Stimulated activated effector memory CD8-positive, alpha-beta T cell treated with anti-CD3 and anti-CD28 coated beads, Interleukin-12 subunit alpha, Interleukin-12 subunit beta, amount 100 ng/mL, for 72 hours (primary cell): ENCODE measurements around the gene GALNT18.
"Not testable (repeated sequence)": the region's sequence is repeated elsewhere in the genome, so short reads cannot be mapped to it uniquely, and the experiment has no call there.

ENCODE experiments used
- ATAC-seq: fragments of 150-1000 bp; cut with Tn5 transposase; 2 replicates; pipeline ENCODE4 v1.10.0; 2021
- DNase-seq, 2 donors: peaks; one replicate each; pipeline ENCODE4 v3.0.0; 2021 to 2022; ENCODE audit warnings: low spot score in 2 of 2
- H3K27ac Mint-ChIP-seq: one replicate; pipeline ENCODE4 v1.8.0; 2022; ENCODE audit warnings: mild to moderate bottlenecking, mixed read lengths
- H3K36me3 Mint-ChIP-seq: one replicate; pipeline ENCODE4 v1.8.0; 2022; ENCODE audit warnings: mild to moderate bottlenecking, mixed read lengths
- H3K4me1 Mint-ChIP-seq: one replicate; pipeline ENCODE4 v1.8.0; 2022; ENCODE audit warnings: mixed read lengths
- H3K4me3 Mint-ChIP-seq: one replicate; pipeline ENCODE4 v1.8.0; 2022; ENCODE audit warnings: mild to moderate bottlenecking, mixed read lengths
- H3K9me3 Mint-ChIP-seq: one replicate; pipeline ENCODE4 v1.8.0; 2022; ENCODE audit warnings: mixed read lengths

Gene GALNT18

DNA sequence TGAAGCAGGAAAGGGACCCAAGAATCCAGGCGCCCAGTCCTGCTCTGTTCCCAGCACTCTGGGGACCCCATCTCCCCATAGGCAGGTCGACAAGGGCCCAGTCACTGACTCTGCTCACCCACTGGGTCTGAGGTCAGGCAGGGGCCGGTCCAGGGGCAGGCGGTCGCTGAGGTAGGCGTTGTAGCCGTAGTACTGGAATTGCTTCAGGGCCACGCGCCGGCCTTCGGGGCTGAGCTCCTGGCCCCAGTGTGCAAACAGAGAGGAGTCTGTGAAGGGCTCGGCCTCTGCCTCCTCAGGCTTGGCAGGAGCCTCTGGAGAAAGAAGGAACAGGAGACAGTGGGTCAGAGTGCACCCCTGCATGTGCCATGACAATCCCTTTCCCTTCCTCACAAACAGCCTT lies 173.2 kb downstream of the GALNT18 start:
- DNase-seq (no peak), ATAC-seq (no peak)
- H3K4me3 Mint-ChIP-seq: no peak overlapping the region
- H3K4me1 Mint-ChIP-seq: no peaks in the 10 kb centered on the region
- H3K9me3 Mint-ChIP-seq: no peaks in the 10 kb centered on the region
- no peaks in the 10 kb centered on the region for H3K36me3 Mint-ChIP-seq
- H3K27ac Mint-ChIP-seq: no peak overlapping the region

GRCh38 chr11:11447601-11448000 lies 174.2 kb downstream of the GALNT18 start:
- H3K4me1 Mint-ChIP-seq, H3K9me3 Mint-ChIP-seq, ATAC-seq, H3K27ac Mint-ChIP-seq, DNase-seq, H3K4me3 Mint-ChIP-seq, H3K36me3 Mint-ChIP-seq: not testable (repeated sequence)

GRCh38 chr11:11446967-11447366 lies 174.8 kb downstream of the GALNT18 start:
- Mint-ChIP-seq H3K9me3 (no peaks in the 10 kb centered on the region), H3K4me1 (no peaks in the 10 kb centered on the region), H3K27ac (no peak overlapping the region), H3K4me3 (no peak overlapping the region), H3K36me3 (no peaks in the 10 kb centered on the region)
- no peak for DNase-seq
- no peak for ATAC-seq

- Mint-ChIP-seq H3K36me3 (no peaks in the 10 kb centered on the region), H3K4me3 (no peak overlapping the region), H3K4me1 (no peaks in the 10 kb centered on the region), H3K27ac (no peak overlapping the region), H3K9me3 (no peaks in the 10 kb centered on the region)
- ATAC-seq: no peak
- DNase-seq: no peak
These were observed 175.2 kb downstream of the GALNT18 start for GRCh38 chr11:11446564-11446963.

- no peaks in the 10 kb centered on the region for H3K4me1 Mint-ChIP-seq
- H3K9me3 Mint-ChIP-seq: no peaks in the 10 kb centered on the region
- no peak overlapping the region for H3K4me3 Mint-ChIP-seq
These were observed 176.2 kb downstream of the GALNT18 start for GRCh38 chr11:11445441-11446185.

DNA sequence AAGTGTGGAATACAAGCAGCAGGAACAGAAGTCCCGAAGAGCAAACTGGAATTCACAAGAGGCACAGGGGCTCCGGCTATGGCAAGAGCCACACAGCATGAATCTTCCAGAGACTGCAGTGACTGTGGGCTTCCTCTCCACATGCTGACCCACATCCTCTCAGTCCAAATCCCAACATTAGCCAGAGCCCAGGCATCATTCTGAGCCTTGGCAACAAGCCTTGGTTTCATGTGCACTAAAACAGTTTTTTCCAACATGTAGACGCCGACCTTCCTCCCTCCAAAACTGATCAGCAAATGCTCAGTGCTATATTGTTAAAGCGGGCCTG lies 177.0 kb downstream of the GALNT18 start:
- no peaks in the 10 kb centered on the region for H3K9me3 Mint-ChIP-seq
- H3K36me3 Mint-ChIP-seq: no peaks in the 10 kb centered on the region
- H3K27ac Mint-ChIP-seq: no peak overlapping the region
- no peak for ATAC-seq
- no peak overlapping the region for H3K4me3 Mint-ChIP-seq
- H3K4me1 Mint-ChIP-seq: no peaks in the 10 kb centered on the region
- no peak for DNase-seq

More at GRCh38 chr11:11445441-11446185, 176.2 kb downstream of the GALNT18 start:
- Mint-ChIP-seq H3K36me3 (no peaks in the 10 kb centered on the region), H3K27ac (no peak overlapping the region)
- DNase-seq (no peak), ATAC-seq (no peak)

DNA sequence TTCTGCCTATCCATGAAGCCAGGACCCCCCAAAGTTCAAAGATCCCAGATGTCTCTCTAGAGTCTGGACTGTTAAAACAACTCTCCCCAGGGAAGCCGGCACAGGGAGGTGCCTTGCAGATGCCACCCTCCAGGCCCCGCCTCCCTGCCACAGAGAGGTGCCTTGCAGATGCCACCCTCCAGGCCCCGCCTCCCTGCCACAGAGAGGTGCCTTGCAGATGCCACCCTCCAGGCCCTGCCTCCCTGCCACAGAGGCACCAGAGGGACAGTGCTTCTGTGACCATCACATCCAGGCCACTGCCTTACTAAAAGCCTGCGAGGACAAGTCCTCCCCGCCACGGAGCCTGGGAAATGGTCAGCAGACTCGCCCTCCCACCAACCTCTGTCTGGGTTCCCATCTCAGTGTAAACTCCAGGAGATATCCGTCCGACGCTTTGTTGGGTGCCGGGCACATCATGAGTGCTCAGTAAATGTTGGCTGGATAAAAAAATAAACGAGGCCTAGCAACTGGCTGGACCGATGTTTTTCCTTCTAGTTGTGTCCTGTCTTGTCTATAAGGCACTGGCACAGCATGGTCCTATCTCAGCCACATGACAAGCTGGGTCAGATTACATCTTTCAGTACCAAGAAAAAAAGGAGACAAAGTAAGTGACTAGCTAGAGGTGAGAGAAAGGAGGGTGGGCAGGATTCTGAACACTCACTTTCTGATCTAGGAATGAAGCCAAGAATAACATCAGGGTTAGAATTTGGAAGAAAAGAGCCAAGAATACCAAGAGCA lies 177.6 kb downstream of the GALNT18 start:
- Mint-ChIP-seq H3K27ac (no peak overlapping the region), H3K9me3 (no peaks in the 10 kb centered on the region), H3K4me1 (no peaks in the 10 kb centered on the region), H3K4me3 (no peak overlapping the region), H3K36me3 (no peaks in the 10 kb centered on the region)
- DNase-seq (no peak), ATAC-seq (no peak)

DNA sequence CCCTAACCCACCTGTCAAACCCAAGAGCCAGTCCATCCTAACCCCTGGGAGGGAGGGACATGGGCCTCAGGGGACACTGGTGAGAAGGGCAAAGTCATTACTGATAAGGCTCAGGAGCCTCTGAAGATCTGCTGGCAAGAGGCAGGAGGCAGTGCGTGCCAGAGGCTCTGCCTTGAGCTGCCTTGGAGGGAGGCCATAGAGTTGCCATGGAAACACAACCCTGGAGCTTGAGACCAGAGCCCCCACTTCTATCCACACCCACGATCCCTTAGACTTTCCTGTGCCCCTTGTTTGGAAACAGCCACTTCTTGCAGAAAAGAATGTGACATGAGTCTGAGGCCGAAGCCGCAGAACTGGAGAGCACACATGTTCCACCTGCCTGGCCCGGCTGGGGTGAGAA lies 179.0 kb downstream of the GALNT18 start:
- DNase-seq: no peak
- Mint-ChIP-seq H3K36me3 (no peaks in the 10 kb centered on the region), H3K9me3 (no peaks in the 10 kb centered on the region), H3K4me1 (no peaks in the 10 kb centered on the region), H3K4me3 (no peak overlapping the region), H3K27ac (no peak overlapping the region)
- no peak for ATAC-seq

GRCh38 chr11:11441516-11441915 lies 180.3 kb downstream of the GALNT18 start:
- DNase-seq: no peak
- no peaks in the 10 kb centered on the region for H3K36me3 Mint-ChIP-seq
- H3K9me3 Mint-ChIP-seq: no peaks in the 10 kb centered on the region
- no peak for ATAC-seq
- no peak overlapping the region for H3K27ac Mint-ChIP-seq
- H3K4me1 Mint-ChIP-seq: no peaks in the 10 kb centered on the region
- no peak overlapping the region for H3K4me3 Mint-ChIP-seq

DNA sequence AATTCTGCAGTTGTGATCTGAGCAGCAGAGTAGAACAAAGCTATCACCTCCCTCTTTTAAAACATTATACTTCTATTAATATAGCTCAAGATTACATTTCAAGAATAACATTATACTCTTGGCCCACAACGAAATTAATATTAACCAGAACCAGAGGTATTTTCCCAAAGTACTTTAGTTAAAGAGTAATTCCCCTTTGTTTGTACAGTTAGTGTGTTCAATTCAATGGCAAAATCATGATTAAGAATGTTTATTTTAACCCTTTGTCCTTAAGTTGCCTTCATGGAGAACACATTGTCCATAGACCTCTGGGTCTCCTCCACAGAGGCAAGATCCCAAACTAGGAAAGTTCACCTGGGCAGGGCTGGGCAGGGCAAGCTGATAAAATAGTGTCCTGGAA lies 180.7 kb downstream of the GALNT18 start:
- no peak for ATAC-seq
- DNase-seq: no peak

GRCh38 chr11:11440144-11440543 lies 181.7 kb downstream of the GALNT18 start:
- ATAC-seq (no peak), DNase-seq (no peak)
- Mint-ChIP-seq H3K36me3 (no peaks in the 10 kb centered on the region), H3K9me3 (no peaks in the 10 kb centered on the region), H3K4me1 (no peaks in the 10 kb centered on the region), H3K4me3 (no peak overlapping the region), H3K27ac (no peak overlapping the region)

More for the DNA sequence above, 180.7 kb downstream of the GALNT18 start:
- no peak overlapping the region for H3K27ac Mint-ChIP-seq
- no peak overlapping the region for H3K4me3 Mint-ChIP-seq
- H3K4me1 Mint-ChIP-seq: no peaks in the 10 kb centered on the region
- no peaks in the 10 kb centered on the region for H3K9me3 Mint-ChIP-seq
- H3K36me3 Mint-ChIP-seq: no peaks in the 10 kb centered on the region

- Mint-ChIP-seq H3K9me3 (no peaks in the 10 kb centered on the region), H3K4me1 (no peaks in the 10 kb centered on the region), H3K4me3 (no peak overlapping the region), H3K27ac (no peak overlapping the region), H3K36me3 (no peaks in the 10 kb centered on the region)
- DNase-seq (no peak), ATAC-seq (no peak)
These were observed 182.2 kb downstream of the GALNT18 start for GRCh38 chr11:11439591-11439990.

- H3K4me1 Mint-ChIP-seq: no peaks in the 10 kb centered on the region
- DNase-seq (no peak), ATAC-seq (no peak)
- H3K36me3 Mint-ChIP-seq: no peaks in the 10 kb centered on the region
- H3K9me3 Mint-ChIP-seq: no peaks in the 10 kb centered on the region
- no peak overlapping the region for H3K27ac Mint-ChIP-seq
- H3K4me3 Mint-ChIP-seq: no peak overlapping the region
These were observed 185.0 kb downstream of the GALNT18 start for GRCh38 chr11:11436715-11437313.

DNA sequence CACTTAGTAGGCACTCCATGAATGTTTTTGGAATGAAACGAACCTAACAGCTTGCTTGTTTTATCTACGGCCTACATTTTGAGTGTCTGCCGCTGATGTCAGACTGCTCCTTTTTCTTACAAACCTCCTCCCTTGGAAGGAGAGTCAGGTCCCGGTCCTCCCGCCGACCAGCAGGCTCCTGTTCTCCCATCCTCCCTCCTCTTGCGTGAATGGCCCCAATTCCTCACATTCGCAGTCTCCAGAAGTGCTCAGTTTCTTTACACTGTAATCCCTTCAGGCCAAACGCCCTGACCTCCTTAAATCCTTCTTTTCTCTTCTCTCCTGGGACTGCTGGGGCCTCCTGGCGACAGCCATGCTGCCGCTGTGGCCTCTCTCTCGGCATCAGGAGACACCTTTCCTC lies 186.2 kb downstream of the GALNT18 start:
- no peaks in the 10 kb centered on the region for H3K36me3 Mint-ChIP-seq
- no peak overlapping the region for H3K27ac Mint-ChIP-seq
- no peak overlapping the region for H3K4me3 Mint-ChIP-seq
- DNase-seq (no peak), ATAC-seq (no peak)
- H3K4me1 Mint-ChIP-seq: no peaks in the 10 kb centered on the region
- no peaks in the 10 kb centered on the region for H3K9me3 Mint-ChIP-seq

GRCh38 chr11:11433960-11434359 lies 187.8 kb downstream of the GALNT18 start:
- ATAC-seq (no peak), DNase-seq (no peak)
- Mint-ChIP-seq H3K9me3 (no peaks in the 10 kb centered on the region), H3K27ac (no peak overlapping the region), H3K4me3 (no peak overlapping the region), H3K4me1 (no peaks in the 10 kb centered on the region), H3K36me3 (no peaks in the 10 kb centered on the region)
